HG03196 (cell line): ENCODE measurements around the gene GRIN2C.

Experiments
- ATAC-seq: cut with Tn5 transposase; IDR thresholded peaks from one replicate; pipeline ENCODE4 v1.9.1; 2021; ENCODE audit not compliant: unreplicated experiment

GRIN2C gene

DNA sequence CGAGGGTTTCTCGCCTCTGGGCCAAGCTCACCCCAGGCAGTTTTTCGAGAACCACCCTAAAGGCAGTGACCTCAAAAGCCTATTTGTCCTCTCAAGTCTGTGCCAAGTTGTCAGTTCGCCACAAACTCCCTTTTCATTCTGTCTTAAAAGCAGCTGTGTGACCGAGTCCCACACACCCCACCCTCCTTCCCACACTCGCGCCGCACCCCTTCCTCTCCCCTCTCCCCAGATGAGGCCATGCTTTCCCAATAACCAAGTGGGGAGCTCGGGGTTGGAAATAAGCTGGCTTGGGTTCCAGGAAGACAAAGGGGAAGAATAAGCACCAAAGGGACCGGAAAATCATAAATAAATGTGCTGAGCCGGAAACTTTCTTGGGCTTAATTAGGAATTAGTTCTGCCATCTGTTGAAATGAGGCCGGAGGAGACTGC lies 36.7 kb downstream of the GRIN2C start:
- no peak for ATAC-seq

DNA sequence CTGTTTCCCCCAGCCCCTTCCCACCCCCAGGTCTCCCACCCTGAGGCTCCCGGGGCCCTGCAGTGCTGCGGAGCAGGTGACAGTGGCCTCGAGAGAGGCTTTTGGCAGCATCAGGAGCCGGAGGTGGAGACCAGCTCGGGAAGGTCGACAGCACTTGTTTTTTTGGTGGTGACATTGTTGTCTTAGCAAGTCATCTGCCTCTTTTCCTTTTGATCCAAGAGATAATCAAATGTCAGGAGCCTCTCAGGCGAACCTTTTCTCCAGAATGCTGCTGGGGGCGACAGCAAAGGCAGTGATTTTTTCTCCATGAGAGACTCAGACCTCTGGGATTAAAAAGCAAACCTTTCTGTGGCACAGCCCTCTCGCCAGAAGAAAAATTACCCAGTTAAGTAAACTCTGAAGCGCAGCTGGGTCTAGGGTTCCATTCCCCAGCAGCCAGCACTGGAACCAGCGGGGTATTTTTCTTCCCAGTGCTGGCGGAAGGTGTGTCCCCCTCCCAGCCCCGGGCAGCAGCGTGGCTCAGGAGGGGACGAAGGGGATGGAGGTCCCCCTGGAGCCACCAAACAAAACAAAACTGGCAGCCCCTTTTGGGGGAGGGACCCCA lies 37.2 kb downstream of the GRIN2C start:
- no peak for ATAC-seq

DNA sequence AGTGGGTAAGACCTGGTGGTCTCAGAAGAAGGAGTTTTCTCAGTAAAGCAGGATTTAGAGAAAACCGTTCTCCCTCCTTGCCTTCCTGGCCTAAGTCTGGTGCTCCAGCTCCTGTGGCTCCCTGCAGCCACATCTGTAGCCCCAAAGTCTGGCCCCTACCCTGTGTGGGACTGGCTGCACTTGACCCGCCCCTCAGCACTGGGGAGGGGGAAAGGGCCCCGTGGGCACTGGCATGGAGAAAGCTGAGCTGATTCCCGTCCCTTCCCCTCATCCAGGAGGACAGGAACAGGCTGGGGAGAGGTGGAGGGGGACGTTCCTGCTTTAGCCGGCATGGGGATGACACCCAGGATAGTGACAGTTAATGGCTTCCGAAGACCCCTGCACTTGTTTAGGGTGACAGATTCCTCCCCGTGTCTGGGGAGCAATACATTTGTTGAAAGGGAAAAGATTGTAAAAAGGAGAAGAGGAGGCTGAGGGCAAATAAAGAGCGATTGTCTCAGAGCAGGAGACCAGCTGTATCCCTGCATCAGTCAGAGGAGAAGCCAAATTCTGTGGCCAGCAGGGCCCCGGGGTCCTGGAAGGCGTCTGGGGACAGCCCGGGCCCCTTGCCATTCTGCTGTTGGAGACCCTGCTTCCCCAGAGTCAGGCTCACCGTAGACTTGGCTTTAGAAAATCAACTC lies 37.9 kb downstream of the GRIN2C start:
- no peak for ATAC-seq

DNA sequence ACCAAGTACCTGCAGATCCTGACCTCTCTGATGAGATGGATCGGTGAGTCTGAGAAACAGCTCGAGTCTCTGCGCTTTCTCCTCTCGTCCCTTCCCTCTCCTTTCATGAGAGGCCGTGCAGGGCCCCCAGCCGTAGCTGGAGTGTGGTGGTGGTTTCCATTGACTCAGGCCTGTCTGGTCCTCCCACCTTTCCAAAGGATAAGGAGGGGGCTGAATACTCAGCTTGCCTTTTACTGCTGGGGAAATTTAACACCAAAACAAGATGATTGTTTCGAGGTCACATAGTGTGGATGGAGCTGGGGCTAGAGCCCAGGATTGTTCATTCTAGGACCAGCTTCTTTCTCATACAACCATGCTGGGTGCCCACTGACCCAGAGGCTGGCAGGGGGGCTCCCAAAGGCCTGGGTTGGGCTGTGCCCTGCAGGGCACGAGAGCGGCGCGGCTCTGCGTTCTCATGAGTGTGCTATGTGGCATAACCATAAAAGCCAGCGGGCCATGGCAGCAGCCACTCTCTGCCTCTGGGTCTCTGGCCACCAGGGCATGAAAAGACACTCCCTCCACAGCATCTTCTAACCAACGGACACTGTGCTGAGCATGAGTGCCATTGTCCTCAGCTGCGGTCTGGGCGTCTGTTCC lies 39.8 kb downstream of the GRIN2C start:
- no peak for ATAC-seq

DNA sequence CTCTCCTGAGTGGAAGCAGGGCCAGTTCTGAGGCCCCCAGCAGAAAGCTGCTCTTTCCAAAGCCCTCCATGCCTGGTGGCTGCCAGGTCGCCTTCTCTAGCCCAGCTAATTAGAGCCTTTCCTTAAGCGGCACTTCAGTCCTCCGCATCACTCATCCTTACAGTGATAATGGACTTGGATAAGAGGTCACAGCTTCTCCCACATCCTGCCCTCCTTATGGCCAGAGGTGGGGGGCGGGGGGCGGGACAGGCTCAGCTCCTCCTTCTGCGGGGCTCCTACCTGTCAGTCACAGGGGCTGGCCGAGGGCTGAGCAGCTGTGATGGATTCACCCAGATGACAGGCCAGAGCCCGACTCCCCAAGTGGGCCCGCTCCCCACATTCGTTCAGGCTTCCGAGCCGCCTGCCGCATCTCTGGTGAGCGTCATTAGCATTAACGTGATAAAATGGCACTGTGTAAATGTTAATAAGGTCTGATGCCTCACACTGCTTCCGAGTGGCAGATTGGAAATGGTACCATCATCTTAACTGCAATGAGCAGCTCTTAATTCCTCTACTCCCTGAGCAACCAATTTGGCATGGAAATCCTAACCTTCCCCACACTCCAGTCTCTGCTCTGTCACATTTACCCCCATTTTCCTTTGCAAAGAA lies 41.3 kb downstream of the GRIN2C start:
- ATAC-seq, result no peak

DNA sequence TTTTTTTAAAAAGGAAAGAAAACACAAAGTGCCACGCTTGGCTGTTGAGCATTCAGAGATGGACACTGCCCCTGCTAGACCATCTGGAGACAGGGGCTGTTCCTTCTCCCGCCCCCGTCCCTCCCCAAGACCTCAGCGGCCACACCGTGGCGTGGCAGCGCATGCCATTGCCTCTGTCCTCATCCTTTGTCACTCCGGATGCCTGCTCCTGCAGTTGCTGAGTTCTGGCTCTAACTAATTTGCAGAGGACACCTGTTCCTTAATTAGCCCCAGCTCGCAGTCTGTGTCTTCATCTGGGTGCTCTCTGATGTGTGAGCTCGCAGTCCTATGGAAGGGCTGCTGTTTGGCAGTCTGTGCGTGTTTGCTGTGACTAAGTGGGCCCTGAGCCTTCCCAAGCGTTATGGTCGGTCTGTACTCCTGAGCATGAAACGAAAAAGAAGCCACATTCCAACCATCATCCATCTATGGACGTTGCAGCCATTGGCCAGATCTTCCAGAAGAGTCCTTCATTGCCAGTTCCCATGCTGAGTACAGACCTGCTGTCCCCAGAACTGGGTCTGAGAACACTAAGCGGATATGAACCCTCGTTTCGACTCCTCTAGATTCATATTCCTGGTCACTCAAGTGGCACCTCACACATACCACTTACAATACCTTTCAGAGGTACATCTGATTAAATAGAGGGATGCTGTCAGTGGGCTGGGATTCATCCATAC lies 42.6 kb downstream of the GRIN2C start:
- no peak for ATAC-seq

DNA sequence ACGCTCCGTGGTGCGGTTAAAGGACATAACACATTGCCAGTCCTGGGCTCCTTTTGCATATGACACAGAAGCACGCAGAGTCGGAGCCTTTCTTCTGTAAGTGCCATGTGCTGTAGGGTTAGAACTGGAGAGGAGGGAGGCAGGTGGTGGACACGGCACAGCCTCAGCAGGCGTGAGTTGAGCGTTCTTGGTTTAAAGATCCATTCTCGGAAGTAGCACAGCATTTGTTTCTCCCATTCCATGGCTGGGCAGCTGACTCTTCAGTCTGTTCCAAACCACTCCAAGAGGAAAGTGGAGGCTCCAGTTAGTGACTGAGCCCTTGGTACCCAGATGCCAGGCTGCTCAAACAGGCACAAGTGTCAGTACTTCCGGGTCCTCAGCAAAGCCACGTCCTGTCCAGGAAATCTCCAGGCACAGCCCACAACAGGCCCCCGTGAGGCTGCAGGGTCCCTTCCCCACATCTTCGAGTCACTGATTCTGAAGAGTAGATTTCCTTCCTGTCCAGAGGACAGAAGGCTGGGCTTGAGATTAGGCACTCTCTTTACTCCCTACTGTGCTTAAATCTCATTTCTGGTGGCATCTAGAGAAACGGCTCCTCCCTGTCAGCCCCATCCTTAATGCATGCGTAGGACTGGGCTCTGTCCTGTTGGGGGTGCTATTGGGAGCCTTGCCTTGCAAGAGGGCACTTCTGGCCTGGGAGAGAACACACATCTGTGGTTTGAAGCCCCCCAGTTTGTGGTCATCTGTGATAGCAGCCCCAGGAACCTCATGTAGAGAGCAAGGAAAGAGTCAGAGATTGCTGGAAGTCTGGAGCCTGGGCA lies 43.9 kb downstream of the GRIN2C start:
- no peak for ATAC-seq

DNA sequence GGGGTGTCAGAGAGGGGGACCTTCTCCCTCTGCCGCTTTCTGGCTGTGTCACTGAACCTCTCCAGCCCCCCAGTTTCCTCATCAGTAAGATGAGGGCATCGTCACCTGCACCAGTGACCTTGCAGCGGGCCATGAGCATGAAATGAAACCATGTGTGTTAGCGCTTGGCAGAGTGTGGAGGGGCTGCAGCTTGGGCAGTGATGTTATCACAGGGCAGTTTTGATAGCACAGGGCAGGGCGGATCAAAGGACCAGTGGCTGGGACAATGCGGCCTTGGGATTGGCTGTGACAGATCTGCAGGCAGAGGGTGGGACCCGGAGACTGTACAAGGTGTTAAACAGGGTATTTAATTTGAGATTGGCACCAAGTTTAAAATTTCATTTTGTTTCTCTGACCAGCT lies 44.6 kb downstream of the GRIN2C start:
- ATAC-seq, result no peak

DNA sequence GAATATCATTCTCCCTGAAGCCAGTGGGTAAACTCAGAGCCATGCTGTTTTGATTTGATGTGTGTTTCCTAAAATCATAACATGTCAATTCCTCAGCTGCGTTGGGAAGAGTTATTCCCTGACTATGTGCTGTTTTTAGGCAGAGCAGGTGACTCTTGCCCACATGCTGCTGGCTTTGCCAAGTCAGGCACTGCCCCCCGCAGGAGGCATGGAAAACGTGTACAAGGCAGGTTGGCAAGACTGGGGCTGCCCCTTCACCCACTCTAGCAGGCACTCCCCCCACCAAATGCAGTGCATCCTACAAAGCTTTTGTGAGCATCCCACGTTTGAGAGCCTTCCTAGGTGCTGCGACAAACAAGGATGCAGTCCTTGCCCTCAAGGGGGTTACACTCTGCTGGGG lies 45.2 kb downstream of the GRIN2C start:
- no peak for ATAC-seq

DNA sequence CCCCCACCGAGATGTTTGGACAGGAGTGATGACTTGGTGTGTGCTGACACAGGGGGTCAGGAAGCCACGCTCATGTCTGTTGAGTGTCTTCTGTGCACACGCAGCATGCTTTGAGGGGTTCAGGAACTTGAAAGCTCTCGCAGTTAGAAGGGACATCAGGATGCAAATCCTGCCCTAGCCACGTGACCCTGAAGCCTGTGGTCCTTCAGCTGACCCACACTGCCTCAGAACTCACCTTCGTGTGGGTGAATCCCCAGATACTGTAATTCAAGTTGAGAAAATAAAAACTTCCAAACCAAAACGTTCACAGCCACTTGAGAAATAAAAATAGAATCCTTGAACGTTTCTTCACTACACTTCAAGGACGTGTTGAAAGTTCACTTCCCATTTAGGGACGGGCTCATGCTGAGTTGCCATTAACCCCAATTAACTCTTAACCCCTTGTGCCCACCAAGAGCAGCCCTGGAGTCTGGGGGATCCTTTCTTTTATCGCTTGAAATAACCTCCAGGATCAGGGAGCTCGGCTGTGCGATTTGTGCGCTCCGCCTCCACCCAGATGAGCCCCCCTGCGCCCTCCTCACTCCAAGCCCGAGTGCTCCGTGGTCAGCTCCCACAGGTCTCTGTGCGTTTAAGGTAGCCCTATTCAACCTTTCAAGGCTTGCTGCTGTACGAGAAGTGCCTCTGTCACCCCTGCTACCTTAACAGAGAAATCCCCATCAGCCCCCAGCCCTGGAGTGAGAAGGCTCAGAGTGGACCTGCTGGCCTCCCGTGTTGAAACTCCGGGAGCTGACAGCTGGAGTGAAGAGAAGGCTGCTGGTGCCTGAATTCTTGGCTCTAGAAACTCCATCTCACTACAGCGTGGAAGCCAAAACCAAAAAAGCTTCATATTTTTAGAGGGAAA lies 47.3 kb downstream of the GRIN2C start:
- no peak for ATAC-seq

DNA sequence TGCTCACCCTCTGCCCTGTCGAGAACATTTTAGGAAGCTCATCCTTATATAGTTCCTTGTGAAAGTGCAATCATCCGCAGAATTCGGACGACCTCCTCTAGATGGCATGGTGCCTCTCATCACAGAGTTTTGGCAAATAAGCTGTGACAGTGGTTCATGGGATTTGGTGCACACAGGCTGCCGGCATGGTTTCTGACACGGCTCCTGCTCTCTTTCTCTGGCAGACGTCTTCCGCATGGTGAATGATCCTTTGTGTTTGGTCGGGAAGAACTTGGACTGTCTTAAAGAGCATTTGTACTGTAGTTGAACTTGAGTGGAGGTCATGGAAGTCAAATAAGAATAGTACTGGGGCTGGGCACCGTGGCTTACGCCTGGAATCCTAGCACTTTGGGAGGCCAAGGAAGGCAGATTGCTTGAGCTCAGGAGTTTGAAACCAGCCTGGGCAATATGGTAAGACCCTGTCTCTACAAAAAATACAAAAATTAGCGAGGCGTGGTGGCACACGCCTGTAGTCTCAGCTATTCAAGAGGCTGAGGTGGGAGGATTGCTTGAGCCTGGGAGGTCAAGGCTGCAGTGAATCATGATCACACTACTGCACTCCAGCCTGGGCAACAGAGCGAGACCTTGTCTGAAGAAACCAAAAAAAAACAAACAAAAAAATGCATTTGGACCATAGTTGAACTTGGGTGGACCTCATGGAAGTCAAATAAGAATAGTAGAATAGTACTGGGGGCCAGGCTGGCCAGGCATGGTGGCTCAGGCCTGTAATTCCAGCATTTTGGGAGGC lies 48.8 kb downstream of the GRIN2C start:
- no peak for ATAC-seq

DNA sequence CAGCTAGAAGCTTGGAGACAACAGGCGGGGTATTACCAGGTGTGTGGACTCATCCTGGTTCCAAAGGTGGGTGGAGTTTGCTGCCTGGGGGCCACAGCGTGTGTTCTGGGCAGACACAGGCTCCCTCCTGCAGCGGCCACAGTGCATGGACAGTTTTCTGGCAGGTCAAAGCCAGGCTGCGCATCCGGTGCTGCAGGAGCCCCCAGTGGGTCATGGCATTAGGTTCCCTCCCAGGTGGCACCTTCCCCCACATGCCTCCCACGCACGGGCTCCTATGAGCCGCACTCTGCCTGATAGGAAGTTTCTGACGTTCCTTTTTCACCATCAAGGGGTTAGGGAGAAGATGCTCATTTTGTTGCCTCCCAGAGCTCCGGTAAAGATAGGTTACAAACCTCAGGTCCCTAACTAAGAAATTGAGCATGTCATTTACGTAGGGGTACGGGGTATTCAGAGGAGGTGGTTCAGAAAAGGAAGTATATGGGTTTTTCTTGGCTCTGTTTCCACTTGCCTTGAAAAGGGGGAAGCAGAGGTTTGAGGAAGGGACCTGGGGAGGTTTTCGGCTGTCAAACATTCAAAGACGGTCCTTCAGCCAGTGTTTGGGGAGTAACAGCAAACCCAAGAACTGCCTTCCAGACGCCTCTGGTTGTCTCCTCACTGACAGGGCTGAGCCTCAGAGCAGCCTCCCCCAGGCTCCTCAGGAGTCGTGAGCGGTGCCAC lies 50.8 kb downstream of the GRIN2C start:
- no peak for ATAC-seq

DNA sequence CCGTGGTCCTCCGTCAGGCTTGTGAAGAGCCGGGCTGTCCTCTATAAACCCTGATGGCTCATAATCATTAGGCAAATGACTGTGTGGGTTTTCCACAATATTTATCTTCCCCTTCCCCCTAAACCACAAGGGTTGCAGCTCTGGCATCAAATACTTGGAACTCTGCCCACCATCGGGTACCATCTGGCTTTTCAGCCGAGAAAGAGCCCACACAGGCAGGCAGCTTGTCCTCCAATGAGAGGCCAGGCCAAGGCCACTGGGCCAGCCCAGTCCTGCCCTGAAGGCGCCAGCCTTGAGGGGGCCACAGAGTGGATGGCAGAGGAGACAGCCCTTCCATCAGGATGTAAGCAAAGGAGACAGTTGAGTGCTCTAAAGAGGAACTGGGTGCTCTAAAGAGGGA lies 51.8 kb downstream of the GRIN2C start:
- ATAC-seq, result no peak

DNA sequence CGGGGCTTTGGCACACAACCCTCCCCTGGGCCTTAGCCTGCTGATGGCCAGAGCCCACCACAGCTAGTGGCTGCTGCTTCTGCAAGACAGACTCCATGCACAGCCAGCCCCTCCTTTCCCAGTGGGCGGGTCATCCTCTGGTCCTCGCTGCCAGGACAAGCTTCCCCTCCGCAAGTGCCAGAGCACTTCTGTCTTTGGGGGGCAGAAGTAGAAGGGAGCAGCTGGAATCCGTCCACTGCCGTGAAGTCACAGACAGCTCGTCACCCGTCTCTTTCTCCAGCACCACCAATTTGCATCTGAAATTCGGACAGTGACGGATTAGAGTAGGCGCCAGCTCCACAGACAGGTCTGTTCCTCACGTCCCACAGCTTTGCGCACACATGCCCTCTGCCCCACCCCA lies 52.2 kb downstream of the GRIN2C start:
- ATAC-seq, result no peak

DNA sequence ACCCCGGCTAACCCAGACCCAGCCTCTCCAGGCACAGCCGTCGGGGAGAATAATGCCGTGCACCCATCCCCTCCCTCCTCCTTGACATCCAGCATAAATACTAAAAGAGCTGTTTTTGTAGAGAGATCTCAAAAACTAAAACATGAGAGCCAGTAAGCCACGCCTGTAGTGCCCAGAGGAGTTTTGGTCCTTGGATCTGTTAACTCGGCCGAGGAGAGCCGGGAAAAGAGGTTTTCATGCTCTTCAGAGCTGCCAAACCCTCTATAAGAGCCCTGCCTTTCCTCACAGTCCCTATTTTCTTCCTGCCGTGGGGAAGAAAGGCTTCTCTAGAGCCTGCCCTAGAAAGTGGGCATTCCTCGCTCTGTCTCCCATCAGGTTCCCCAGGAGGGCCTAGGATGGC lies 53.4 kb downstream of the GRIN2C start:
- no peak for ATAC-seq

DNA sequence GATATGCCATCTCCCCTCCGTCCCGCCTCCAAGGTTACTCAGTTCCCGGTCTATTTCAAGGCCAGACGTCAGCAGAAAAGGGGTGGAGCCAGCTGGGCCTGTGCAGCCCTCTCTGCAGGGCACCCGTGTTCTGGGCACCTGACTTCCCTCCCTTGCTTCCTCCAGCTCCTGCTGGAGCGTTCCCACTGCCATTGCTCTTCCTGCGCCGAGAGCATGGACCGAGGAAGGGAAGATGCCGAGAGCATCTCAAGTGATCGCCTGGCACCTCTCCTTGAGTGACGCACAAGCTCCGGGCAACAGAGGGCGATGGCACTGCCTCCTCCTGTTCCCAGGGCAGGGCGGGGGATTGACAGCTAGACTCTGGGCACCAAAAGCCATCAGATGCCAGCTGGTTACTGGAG lies 54.1 kb downstream of the GRIN2C start:
- ATAC-seq, result no peak

DNA sequence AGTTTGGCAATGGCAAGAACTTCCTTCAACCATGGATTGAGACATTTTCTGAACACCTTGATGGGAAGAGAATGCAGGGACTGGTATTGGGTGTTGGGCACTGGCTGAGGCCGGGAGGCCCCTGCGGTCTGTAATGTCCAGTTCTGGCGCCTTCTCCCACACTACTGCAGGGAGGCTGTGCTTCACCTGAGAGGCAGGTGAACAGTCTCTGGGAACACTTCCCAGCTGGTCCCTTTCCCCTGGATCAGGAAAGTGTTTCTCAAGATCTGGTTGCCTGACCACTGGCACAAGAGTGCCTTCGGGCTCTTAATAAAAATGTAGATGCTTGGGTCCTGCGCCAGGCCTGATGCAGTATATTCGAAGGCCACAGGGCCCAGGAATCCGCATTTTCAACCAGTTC lies 55.0 kb downstream of the GRIN2C start:
- no peak for ATAC-seq

DNA sequence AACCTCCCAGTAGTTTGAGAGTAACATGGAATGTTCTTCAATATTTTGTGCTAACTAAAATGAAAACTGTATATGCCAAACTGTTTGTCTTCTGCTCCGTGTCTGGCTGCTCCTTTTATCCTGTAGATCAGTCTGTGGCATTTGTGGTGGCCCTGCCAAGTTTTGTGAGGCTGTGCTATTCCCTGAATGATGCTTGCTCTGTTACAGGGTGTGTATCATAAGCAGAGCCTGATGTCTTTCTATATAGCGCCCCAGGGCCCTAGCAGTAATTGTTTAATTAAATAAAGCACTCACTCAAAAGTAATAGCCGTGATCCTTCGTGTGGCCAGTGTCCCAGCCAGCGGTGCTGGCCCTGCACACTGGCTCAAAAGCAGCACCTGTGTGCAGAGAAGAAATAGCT lies 55.7 kb downstream of the GRIN2C start:
- ATAC-seq, result no peak
